ENCODE results near the gene GPR108.

Gene GPR108

GRCh38 chr19:6729573-6730152 is 7.7 kb downstream of the GPR108 start:
- no peak overlapping the region for H3K4me3 ChIP-seq (ENCODE audit: severe bottlenecking)
- TF ChIP-seq, protein P1, sequence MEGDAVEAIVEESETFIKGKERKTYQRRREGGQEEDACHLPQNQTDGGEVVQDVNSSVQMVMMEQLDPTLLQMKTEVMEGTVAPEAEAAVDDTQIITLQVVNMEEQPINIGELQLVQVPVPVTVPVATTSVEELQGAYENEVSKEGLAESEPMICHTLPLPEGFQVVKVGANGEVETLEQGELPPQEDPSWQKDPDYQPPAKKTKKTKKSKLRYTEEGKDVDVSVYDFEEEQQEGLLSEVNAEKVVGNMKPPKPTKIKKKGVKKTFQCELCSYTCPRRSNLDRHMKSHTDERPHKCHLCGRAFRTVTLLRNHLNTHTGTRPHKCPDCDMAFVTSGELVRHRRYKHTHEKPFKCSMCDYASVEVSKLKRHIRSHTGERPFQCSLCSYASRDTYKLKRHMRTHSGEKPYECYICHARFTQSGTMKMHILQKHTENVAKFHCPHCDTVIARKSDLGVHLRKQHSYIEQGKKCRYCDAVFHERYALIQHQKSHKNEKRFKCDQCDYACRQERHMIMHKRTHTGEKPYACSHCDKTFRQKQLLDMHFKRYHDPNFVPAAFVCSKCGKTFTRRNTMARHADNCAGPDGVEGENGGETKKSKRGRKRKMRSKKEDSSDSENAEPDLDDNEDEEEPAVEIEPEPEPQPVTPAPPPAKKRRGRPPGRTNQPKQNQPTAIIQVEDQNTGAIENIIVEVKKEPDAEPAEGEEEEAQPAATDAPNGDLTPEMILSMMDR (IDR thresholded peaks at IDR 0.05; ENCODE audit: poor library complexity, severe bottlenecking), result no peak
- H3K4me1 ChIP-seq (ENCODE audit: insufficient read depth, poor library complexity, severe bottlenecking), result no peaks in the 10 kb centered on the region
- H3K36me3 ChIP-seq (ENCODE audit: low read depth), result no peaks in the 10 kb centered on the region; the same call in 1 of the 2 replicates
- ATAC-seq (ENCODE audit: low read depth) (no peak), DNase-seq (ENCODE audit: low spot score) (no peak)
- no peaks in the 10 kb centered on the region for H3K9me3 ChIP-seq (ENCODE audit: severe bottlenecking)
- H3K27me3 ChIP-seq (ENCODE audit: insufficient read depth, poor library complexity, severe bottlenecking), result no peaks in the 10 kb centered on the region
- no peak overlapping the region for H3K27ac ChIP-seq (ENCODE audit: poor library complexity, severe bottlenecking)

DNA sequence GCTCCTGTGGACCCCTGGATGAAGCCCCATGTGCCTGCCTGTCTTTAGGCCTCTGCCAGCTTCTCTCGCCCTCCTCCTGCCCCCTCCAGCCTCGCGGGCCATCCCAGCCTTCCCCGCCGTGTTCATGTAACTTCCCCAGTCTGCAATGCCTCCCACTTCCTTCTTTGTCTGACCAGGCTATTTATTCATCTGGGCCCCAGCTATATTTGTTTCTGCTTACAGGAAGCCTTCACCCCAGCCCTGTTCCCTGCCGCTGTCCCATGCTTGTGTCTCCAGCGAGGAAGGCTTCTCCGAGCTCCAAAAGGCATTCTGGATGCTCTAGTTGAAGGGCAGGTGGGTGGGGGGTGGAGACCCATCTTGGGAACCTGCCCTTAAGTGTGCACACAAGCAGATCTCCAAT is 9.0 kb downstream of the GPR108 start:
- no peaks in the 10 kb centered on the region for H3K4me1 ChIP-seq (ENCODE audit: insufficient read depth, poor library complexity, severe bottlenecking)
- no peaks in the 10 kb centered on the region for H3K27me3 ChIP-seq (ENCODE audit: insufficient read depth, poor library complexity, severe bottlenecking)
- ATAC-seq (ENCODE audit: low read depth), result no peak
- no peak overlapping the region for H3K27ac ChIP-seq (ENCODE audit: poor library complexity, severe bottlenecking)
- TF ChIP-seq, protein P1 (IDR thresholded peaks at IDR 0.05; ENCODE audit: poor library complexity, severe bottlenecking), result no peak
- DNase-seq (ENCODE audit: low spot score), result no peak
- H3K36me3 ChIP-seq (ENCODE audit: low read depth), result no peaks in the 10 kb centered on the region; the same call in 1 of the 2 replicates
- no peak overlapping the region for H3K4me3 ChIP-seq (ENCODE audit: severe bottlenecking)
- H3K9me3 ChIP-seq (ENCODE audit: severe bottlenecking), result no peaks in the 10 kb centered on the region

GRCh38 chr19:6725513-6726231 is 11.7 kb downstream of the GPR108 start:
- TF ChIP-seq, protein P1 (IDR thresholded peaks at IDR 0.05; ENCODE audit: poor library complexity, severe bottlenecking), result no peak
- Histone ChIP-seq H3K27ac (ENCODE audit: poor library complexity, severe bottlenecking) (no peak overlapping the region), H3K9me3 (ENCODE audit: severe bottlenecking) (no peaks in the 10 kb centered on the region), H3K36me3 (ENCODE audit: low read depth) (no peaks in the 10 kb centered on the region; the same call in 1 of the 2 replicates), H3K4me3 (ENCODE audit: severe bottlenecking) (no peak overlapping the region), H3K4me1 (ENCODE audit: insufficient read depth, poor library complexity, severe bottlenecking) (peaks cover 19% of the 10 kb centered on the region), H3K27me3 (ENCODE audit: insufficient read depth, poor library complexity, severe bottlenecking) (no peaks in the 10 kb centered on the region)
- ATAC-seq (ENCODE audit: low read depth), result no peak
- no peak for DNase-seq (ENCODE audit: low spot score)

DNA sequence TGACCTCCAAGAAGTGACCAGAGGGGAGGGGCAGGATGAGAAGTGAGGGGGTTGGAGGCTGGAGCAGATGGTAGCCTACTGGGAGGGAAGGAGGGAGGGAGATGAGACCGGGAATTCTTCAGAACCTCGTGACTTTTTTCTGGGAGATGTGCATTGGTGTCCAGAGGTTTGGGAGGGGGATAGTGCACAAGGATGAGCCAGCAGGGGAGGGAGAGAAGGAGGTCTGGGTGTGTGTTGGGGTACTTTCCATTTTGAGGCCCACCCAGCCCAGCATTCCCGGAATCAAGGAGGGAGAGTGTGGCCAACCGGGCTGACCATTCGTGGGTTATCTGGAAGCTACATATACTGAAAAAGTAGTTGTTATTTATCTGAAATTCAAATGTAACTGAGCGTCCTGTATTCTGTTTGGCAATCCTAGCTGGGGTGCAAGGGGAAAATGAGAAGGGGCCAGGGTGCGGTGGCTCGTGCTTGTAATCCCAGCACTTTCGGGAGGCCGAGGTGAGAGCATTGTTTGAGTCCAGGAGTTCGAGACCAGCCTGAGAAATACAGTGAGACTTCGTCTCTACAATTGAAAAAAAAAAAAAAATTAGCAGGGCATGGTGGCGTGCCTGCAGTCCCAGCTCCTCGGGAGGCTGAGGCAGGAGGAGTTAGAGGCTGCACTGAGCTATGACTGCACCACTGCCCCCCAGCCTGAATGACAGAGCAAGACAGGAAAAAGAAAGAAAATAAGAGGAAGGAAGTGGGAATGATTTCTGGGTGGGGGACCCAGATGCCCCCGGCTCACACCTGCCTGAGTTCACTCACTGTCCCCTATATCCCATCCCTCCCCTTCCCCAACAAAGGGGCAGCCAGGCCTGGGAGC is 12.5 kb downstream of the GPR108 start:
- Histone ChIP-seq H3K27ac (ENCODE audit: poor library complexity, severe bottlenecking) (no peak overlapping the region), H3K9me3 (ENCODE audit: severe bottlenecking) (no peaks in the 10 kb centered on the region), H3K27me3 (ENCODE audit: insufficient read depth, poor library complexity, severe bottlenecking) (no peaks in the 10 kb centered on the region), H3K36me3 (ENCODE audit: low read depth) (no peaks in the 10 kb centered on the region; the same call in 1 of the 2 replicates), H3K4me3 (ENCODE audit: severe bottlenecking) (no peak overlapping the region), H3K4me1 (ENCODE audit: insufficient read depth, poor library complexity, severe bottlenecking) (peaks cover 23% of the 10 kb centered on the region)
- no peak for ATAC-seq (ENCODE audit: low read depth)
- DNase-seq (ENCODE audit: low spot score), result no peak
- TF ChIP-seq, protein P1 (IDR thresholded peaks at IDR 0.05; ENCODE audit: poor library complexity, severe bottlenecking), result no peak
